GM12878 (cell line): ENCODE data around the gene TMEM50B. TPM values are rescaled to one million over a fixed set of nuclear protein-coding genes. Genes with fewer than 3 reads are reported as not detected.

Experiments used
- ATAC-seq: fragments of 200-7000 bp; cut with Tn5 transposase; 3 replicates; pipeline ENCODE4 v1.9.1; 2020; ENCODE audit warnings: mild to moderate bottlenecking, moderate library complexity
- BruUV-seq: library from RNA; stranded (reverse); fragments of 400-500 nt; replicated peaks from 2 replicates; lab custom pipeline; 2021; lab: Mats Ljungman, UMichigan
- CTCF ChIA-PET: fragments of 300-600 bp; sonication (Branson Sonifier 250); formaldehyde crosslinking; extraction: SDS; loops from one replicate; lab custom pipeline; 2021; ENCODE audit warnings: inconsistent platforms; lab: Yijun Ruan, JAX
- POLR2A ChIA-PET: fragments of 350-600 bp; formaldehyde crosslinking; extraction: SDS; loops from one replicate; lab custom pipeline; 2021; ENCODE audit warnings: inconsistent platforms; lab: Charles Lee
- RAD21 ChIA-PET: fragments of 300-600 bp; sonication (Branson Sonifier 250); formaldehyde crosslinking; loops from one replicate; lab custom pipeline; 2023; ENCODE audit warnings: antibody characterized with exemption; ENCODE audit not compliant: unreplicated experiment; lab: Charles Lee
- SMC1A ChIA-PET: fragments of 300-600 bp; sonication (Branson Sonifier 250); formaldehyde crosslinking; loops from one replicate; lab custom pipeline; 2023; ENCODE audit not compliant: unreplicated experiment, uncharacterized antibody; lab: Charles Lee
- DNase-seq: peaks from one replicate; pipeline ENCODE4 v3.0.0-alpha.2; 2011; ENCODE audit warnings: low read depth, low spot score
- FAIRE-seq: peaks from 3 replicates; lab custom pipeline; 2011; peaks lifted over from hg19 to GRCh38; lab: Jason Lieb, UNC
- H2AFZ ChIP-seq: 2 replicates; pipeline ENCODE4 v1.6.0; 2011; ENCODE audit warnings: low read depth, low read length, control low read depth; ENCODE audit not compliant: control insufficient read depth
- H3K27ac ChIP-seq: 2 replicates; pipeline ENCODE4 v1.5.1; 2011; ENCODE audit warnings: control low read depth; ENCODE audit not compliant: control insufficient read depth, insufficient read depth
- H3K27me3 ChIP-seq, 2 experiments: replicated peaks in 1 of 2; 2 replicates each; pipeline versions ENCODE4 v1.6.0 to v1.6.1; 2011; ENCODE audit warnings: low read length in 1 of 2; ENCODE audit not compliant: control insufficient read depth in 2 of 2, insufficient read depth in 2 of 2
- H3K36me3 ChIP-seq, 2 experiments: 2 replicates each; pipeline ENCODE4 v1.5.1; 2011; ENCODE audit warnings: low read length in 1 of 2; ENCODE audit not compliant: control insufficient read depth in 2 of 2, insufficient read depth in 2 of 2
- H3K4me1 ChIP-seq: 2 replicates; pipeline ENCODE4 v1.6.1; 2011; ENCODE audit warnings: mild to moderate bottlenecking, low read length, moderate library complexity, mixed read lengths; ENCODE audit not compliant: control insufficient read depth, insufficient read depth
- H3K4me2 ChIP-seq: 2 replicates; pipeline ENCODE4 v1.6.0; 2011; ENCODE audit warnings: control low read depth; ENCODE audit not compliant: control insufficient read depth, insufficient read depth
- H3K4me3 ChIP-seq: fragments of 200-600 bp; sonication (generic); 2 replicates; pipeline ENCODE4 v1.5.1; 2016
- H3K79me2 ChIP-seq: 2 replicates; pipeline ENCODE4 v1.6.0; 2011; ENCODE audit warnings: low read length; ENCODE audit not compliant: control insufficient read depth, insufficient read depth
- H3K9ac ChIP-seq: 2 replicates; pipeline ENCODE4 v1.8.0; 2011; ENCODE audit warnings: low read length, control low read depth, mixed read lengths; ENCODE audit not compliant: control insufficient read depth, insufficient read depth
- H3K9me3 ChIP-seq: replicated peaks from 3 replicates; pipeline ENCODE4 v1.5.1; 2011; ENCODE audit warnings: mild to moderate bottlenecking, low read length; ENCODE audit not compliant: control insufficient read depth, insufficient read depth
- H4K20me1 ChIP-seq: 2 replicates; pipeline ENCODE4 v1.6.0; 2011; ENCODE audit not compliant: control insufficient read depth, insufficient read depth
- BHLHE40 ChIP-seq, 2 experiments: fragments of 450-650 bp in 1 of 2; IDR thresholded peaks; 2 replicates each; pipeline ENCODE4 v1.6.1; 2011 to 2017; ENCODE audit warnings: low read depth in 2 of 2, borderline replicate concordance in 1 of 2, improper control_type of control experiment in 1 of 2, low read length in 1 of 2, mild to moderate bottlenecking in 1 of 2
- CHD2 ChIP-seq: IDR thresholded peaks from 2 replicates; pipeline ENCODE4 v1.6.1; 2011; ENCODE audit warnings: low read depth, low read length, improper control_type of control experiment, borderline replicate concordance
- EZH2 ChIP-seq: IDR thresholded peaks from 2 replicates; pipeline ENCODE4 v1.6.1; 2012; ENCODE audit warnings: low read depth, mild to moderate bottlenecking, control low read depth, inconsistent platforms, low read length, borderline replicate concordance; ENCODE audit not compliant: control insufficient read depth
- HDAC2 ChIP-seq: fragments of 200-600 bp; sonication (generic); IDR thresholded peaks from 2 replicates; pipeline ENCODE4 v1.6.1; 2017
- RB1 ChIP-seq: fragments of 450-650 bp; formaldehyde crosslinking; IDR thresholded peaks from 2 replicates; pipeline ENCODE4 v1.6.1; 2017; ENCODE audit warnings: mild to moderate bottlenecking, borderline replicate concordance
- SRF ChIP-seq, 2 experiments: IDR thresholded peaks; 2 replicates each; pipeline ENCODE4 v1.6.1; 2011; ENCODE audit warnings: low read depth in 2 of 2, low read length in 2 of 2, mild to moderate bottlenecking in 1 of 2, moderate library complexity in 1 of 2
- STAT1 ChIP-seq: fragments of 450-650 bp; conservative IDR thresholded peaks from 2 replicates; pipeline ENCODE4 v1.6.1; 2014; ENCODE audit warnings: antibody characterized with exemption, mild to moderate bottlenecking
- TCF3 ChIP-seq: IDR thresholded peaks from 2 replicates; pipeline ENCODE4 v1.6.1; 2012; ENCODE audit warnings: low read depth, mild to moderate bottlenecking, low read length, borderline replicate concordance; ENCODE audit not compliant: insufficient read depth
- ZBED1 ChIP-seq: IDR thresholded peaks from 2 replicates; pipeline ENCODE4 v1.6.1; 2016; ENCODE audit warnings: borderline replicate concordance
- WGBS: methylation state at CpG from one replicate; pipeline ENCODE4 v1.1.6; 2016; ENCODE audit warnings: low lambda C conversion rate; ENCODE audit not compliant: insufficient replicate concordance, insufficient coverage; ENCODE audit errors: missing lambda C conversion rate; 5-methylcytosine and 5-hydroxymethylcytosine counted together
- in situ Hi-C: fragments of 300-500 bp; cut with MboI; formaldehyde crosslinking; loops from 9 replicates; pipeline ENCODE4 v1.14.3; 2018; ENCODE audit warnings: mixed read lengths
- intact Hi-C: fragments of 100-400 bp; cut with micrococcal nuclease; formaldehyde crosslinking; loops from one replicate; pipeline ENCODE4 v1.14.2; 2022; ENCODE audit not compliant: unreplicated experiment
- polyA plus RNA-seq, 11 experiments: library from polyadenylated mRNA; depleted of rRNA in 4 of 11; unstranded in 6 of 11; stranded (reverse) in 5 of 11; fragments of >200 nt; fragmentation: Nextera tagmentation in 4 of 11; fragmentation: Illumina TruSeq in 1 of 11; extraction: Ambion mirVana in 4 of 11; extraction: Trizol in 1 of 11; gene quantifications; 1 replicate in 1 of 11; 2 replicates in 10 of 11; pipeline versions ENCODE4 v1.2.1 to v1.2.3, GENCODE V29; 2011 to 2016; ENCODE audit warnings: inconsistent platforms in 2 of 11, missing spikeins in 2 of 11, low read depth in 1 of 11
- total RNA-seq, 4 experiments: library from RNA; depleted of rRNA in 3 of 4; stranded (reverse); fragments of >200 nt in 3 of 4; fragmentation: Illumina TruSeq in 1 of 4; extraction: Trizol in 1 of 4; gene quantifications; 2 replicates each; pipeline versions ENCODE4 v1.2.1 to v1.2.3, GENCODE V29; 2013 to 2021
- TF ChIP-seq, protein P1 (sequence below): fragments of 450-650 bp; IDR thresholded peaks from 2 replicates; pipeline ENCODE4 v1.6.1; 2018; ENCODE audit warnings: mild to moderate bottlenecking, low read depth, moderate library complexity; ENCODE audit not compliant: partially characterized antibody
- TF ChIP-seq, protein P2 (sequence below): fragments of 150-350 bp; IDR thresholded peaks from 2 replicates; pipeline ENCODE4 v1.6.1; 2016; ENCODE audit warnings: low read depth, low read length

The TMEM50B gene
- total and polyA plus RNA-seq, 10 of the 15 experiments (the other 5 are each of a cell fraction or from before 2014, with no cell fraction given), result 12.1 to 42.1 (median 18.2) TPM

DNA sequence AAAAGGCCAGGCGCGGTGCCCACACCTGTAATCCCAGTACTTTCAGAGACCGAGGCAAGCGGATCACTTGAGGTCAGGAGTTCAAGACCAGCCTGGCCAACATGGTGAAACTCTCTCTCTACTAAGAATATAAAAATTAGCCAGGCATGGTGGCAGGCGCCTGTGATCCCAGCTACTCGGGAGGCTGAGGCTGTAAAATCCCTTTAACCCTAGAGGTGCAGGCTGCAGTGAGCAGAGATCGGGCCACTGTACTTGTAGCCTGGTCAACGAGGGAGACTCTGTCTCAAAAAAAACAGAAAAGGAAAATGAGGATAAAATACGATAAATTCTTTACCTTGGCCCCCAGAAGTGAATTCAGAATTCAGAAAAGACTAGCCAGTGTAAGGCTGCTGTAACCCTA is 1.6 kb downstream of the TMEM50B start:
- H4K20me1 ChIP-seq, result no peaks in the 10 kb centered on the region
- ChIA-PET SMC1A (no interaction called here), CTCF (interaction anchor here (1.6 kb wide), 1 partner anchor 64 kb away, joined by 9 read pairs; the partner anchor contains the start of genes GART and SON), RAD21 (no interaction called here), POLR2A (no interaction called here)
- H3K4me2 ChIP-seq, result peak overlapping the region; percentile 70
- peak overlapping the region; percentile 93 for H3K4me3 ChIP-seq
- H3K9me3 ChIP-seq, result peaks cover 5% of the 10 kb centered on the region; the same call in 2 of the 3 replicates
- WGBS, result 45% methylated on average over 9 of the region's 9 CpGs
- FAIRE-seq (no peak), ATAC-seq (no peak), DNase-seq (no peak)
- BruUV-seq, result no TSS peak
- H2AFZ ChIP-seq, result no peak overlapping the region; the same call in 1 of the 2 replicates
- H3K27me3 ChIP-seq, result no peaks in the 10 kb centered on the region
- H3K4me1 ChIP-seq, result peaks cover 3% of the 10 kb centered on the region; the same call in 1 of the 2 replicates
- TF ChIP-seq RB1, result no peak
- H3K9ac ChIP-seq, result peak overlapping the region; percentile 90
- intact Hi-C loops, result no loop called here
- H3K36me3 ChIP-seq, result no peaks in the 10 kb centered on the region; a peak in 1 of 4 replicates
- in situ Hi-C loops, result no loop called here
- 0 out of 2 replicates have a peak overlapping the region, but pooled peaks have one; percentile 79 for H3K27ac ChIP-seq
- peaks cover 18% of the 10 kb centered on the region for H3K79me2 ChIP-seq

DNA sequence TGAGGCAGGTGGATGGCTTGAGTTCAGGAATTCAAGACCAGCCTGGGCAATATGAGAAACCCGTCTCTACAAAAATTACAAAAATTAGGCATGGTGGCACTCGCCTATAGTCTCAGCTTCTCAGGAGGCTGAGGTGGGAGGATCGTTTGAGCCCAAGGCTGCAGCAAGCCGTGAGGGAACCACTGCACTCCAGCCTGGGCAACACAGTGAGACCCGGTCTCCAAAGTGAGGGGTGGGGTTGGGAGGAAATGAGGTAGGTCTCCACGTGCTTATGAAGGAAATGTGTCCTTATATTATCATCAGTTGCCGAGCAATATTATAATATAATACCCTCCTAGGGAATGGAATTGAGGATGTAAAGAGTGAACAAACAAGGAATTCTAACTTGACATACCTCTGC is 2.7 kb downstream of the TMEM50B start:
- in situ Hi-C loops, result no loop called here
- ChIA-PET CTCF (interaction anchor here (0.7 kb wide), 1 partner anchor 280 kb away, joined by 3 read pairs; no protein-coding TSS in a partner anchor), RAD21 (no interaction called here), SMC1A (no interaction called here), POLR2A (no interaction called here)
- Histone ChIP-seq H3K27me3 (no peaks in the 10 kb centered on the region), H3K4me3 (no peak overlapping the region), H3K9ac (no peak overlapping the region), H3K4me1 (peaks cover 3% of the 10 kb centered on the region; the same call in 1 of the 2 replicates), H3K27ac (no peak overlapping the region), H3K9me3 (peaks cover 5% of the 10 kb centered on the region; the same call in 2 of the 3 replicates), H3K4me2 (no peak overlapping the region), H3K36me3 (no peaks in the 10 kb centered on the region; a peak in 1 of 4 replicates), H3K79me2 (peaks cover 18% of the 10 kb centered on the region), H2AFZ (no peak overlapping the region), H4K20me1 (no peaks in the 10 kb centered on the region)
- DNase-seq, result no peak
- BruUV-seq, result no TSS peak
- no peak for FAIRE-seq
- 93% methylated on average over 7 of the region's 7 CpGs for WGBS
- intact Hi-C loops, result no loop called here
- no peak for ATAC-seq
- no peak for TF ChIP-seq TCF3
- no peak for TF ChIP-seq CHD2
- TF ChIP-seq, protein P1, sequence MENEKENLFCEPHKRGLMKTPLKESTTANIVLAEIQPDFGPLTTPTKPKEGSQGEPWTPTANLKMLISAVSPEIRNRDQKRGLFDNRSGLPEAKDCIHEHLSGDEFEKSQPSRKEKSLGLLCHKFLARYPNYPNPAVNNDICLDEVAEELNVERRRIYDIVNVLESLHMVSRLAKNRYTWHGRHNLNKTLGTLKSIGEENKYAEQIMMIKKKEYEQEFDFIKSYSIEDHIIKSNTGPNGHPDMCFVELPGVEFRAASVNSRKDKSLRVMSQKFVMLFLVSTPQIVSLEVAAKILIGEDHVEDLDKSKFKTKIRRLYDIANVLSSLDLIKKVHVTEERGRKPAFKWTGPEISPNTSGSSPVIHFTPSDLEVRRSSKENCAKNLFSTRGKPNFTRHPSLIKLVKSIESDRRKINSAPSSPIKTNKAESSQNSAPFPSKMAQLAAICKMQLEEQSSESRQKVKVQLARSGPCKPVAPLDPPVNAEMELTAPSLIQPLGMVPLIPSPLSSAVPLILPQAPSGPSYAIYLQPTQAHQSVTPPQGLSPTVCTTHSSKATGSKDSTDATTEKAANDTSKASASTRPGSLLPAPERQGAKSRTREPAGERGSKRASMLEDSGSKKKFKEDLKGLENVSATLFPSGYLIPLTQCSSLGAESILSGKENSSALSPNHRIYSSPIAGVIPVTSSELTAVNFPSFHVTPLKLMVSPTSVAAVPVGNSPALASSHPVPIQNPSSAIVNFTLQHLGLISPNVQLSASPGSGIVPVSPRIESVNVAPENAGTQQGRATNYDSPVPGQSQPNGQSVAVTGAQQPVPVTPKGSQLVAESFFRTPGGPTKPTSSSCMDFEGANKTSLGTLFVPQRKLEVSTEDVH, result no peak
- TF ChIP-seq HDAC2, result no peak
- no peak for TF ChIP-seq SRF (IDR thresholded peaks at IDR 0.05; ENCODE audit: low read depth in 2 of 2, low read length in 2 of 2)
- TF ChIP-seq BHLHE40 (IDR thresholded peaks at IDR 0.05; ENCODE audit: borderline replicate concordance in 1 of 2, low read depth in 2 of 2, low read length in 1 of 2), result no peak
- TF ChIP-seq, protein P2, sequence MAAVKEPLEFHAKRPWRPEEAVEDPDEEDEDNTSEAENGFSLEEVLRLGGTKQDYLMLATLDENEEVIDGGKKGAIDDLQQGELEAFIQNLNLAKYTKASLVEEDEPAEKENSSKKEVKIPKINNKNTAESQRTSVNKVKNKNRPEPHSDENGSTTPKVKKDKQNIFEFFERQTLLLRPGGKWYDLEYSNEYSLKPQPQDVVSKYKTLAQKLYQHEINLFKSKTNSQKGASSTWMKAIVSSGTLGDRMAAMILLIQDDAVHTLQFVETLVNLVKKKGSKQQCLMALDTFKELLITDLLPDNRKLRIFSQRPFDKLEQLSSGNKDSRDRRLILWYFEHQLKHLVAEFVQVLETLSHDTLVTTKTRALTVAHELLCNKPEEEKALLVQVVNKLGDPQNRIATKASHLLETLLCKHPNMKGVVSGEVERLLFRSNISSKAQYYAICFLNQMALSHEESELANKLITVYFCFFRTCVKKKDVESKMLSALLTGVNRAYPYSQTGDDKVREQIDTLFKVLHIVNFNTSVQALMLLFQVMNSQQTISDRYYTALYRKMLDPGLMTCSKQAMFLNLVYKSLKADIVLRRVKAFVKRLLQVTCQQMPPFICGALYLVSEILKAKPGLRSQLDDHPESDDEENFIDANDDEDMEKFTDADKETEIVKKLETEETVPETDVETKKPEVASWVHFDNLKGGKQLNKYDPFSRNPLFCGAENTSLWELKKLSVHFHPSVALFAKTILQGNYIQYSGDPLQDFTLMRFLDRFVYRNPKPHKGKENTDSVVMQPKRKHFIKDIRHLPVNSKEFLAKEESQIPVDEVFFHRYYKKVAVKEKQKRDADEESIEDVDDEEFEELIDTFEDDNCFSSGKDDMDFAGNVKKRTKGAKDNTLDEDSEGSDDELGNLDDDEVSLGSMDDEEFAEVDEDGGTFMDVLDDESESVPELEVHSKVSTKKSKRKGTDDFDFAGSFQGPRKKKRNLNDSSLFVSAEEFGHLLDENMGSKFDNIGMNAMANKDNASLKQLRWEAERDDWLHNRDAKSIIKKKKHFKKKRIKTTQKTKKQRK, result no peak
- TF ChIP-seq EZH2, result no peak
- no peak for TF ChIP-seq ZBED1
- TF ChIP-seq STAT1, result no peak
